ENCODE data around the gene ZSWIM1.

The ZSWIM1 gene

GRCh38 chr20:45874576-45874975, 6.5 kb upstream of the ZSWIM1 start:
- ATAC-seq, result no peak
- TF ChIP-seq CSRNP3 (CRISPR knock-in tag; IDR thresholded peaks at IDR 0.05), result no peak
- no peak for TF ChIP-seq PPARA (CRISPR knock-in tag; IDR thresholded peaks at IDR 0.05; ENCODE audit: borderline replicate concordance)
- TF ChIP-seq ARNTL (CRISPR knock-in tag; IDR thresholded peaks at IDR 0.05; ENCODE audit: borderline replicate concordance, low read depth), result no peak
- TF ChIP-seq BACH2 (CRISPR knock-in tag; IDR thresholded peaks at IDR 0.05; ENCODE audit: borderline replicate concordance), result no peak
- no peak for TF ChIP-seq CREB5 (CRISPR knock-in tag; IDR thresholded peaks at IDR 0.05; ENCODE audit: low read depth)
- no peak for TF ChIP-seq ZFP3 (CRISPR knock-in tag; IDR thresholded peaks at IDR 0.05)
- TF ChIP-seq TSHZ2 (CRISPR knock-in tag; IDR thresholded peaks at IDR 0.05), result no peak
- no peak for TF ChIP-seq ZC3H10 (CRISPR knock-in tag; IDR thresholded peaks at IDR 0.05)
- TF ChIP-seq GLIS3 (CRISPR knock-in tag; IDR thresholded peaks at IDR 0.05), result no peak
- no peak for TF ChIP-seq ZNF8 (CRISPR knock-in tag; IDR thresholded peaks at IDR 0.05)
- no peak for TF ChIP-seq SNAI2 (CRISPR knock-in tag; IDR thresholded peaks at IDR 0.05)

GRCh38 chr20:45878076-45878761, 2.8 kb upstream of the ZSWIM1 start:
- ATAC-seq, result no peak
- TF ChIP-seq ZNF8 (CRISPR knock-in tag; IDR thresholded peaks at IDR 0.05) (no peak), CSDC2 (CRISPR knock-in tag; IDR thresholded peaks at IDR 0.05) (no peak)

GRCh38 chr20:45882469-45883099, 1.6 kb downstream of the ZSWIM1 start:
- TF ChIP-seq CREB5 (CRISPR knock-in tag; IDR thresholded peaks at IDR 0.05; ENCODE audit: low read depth), result no peak
- no peak for TF ChIP-seq CSRNP3 (CRISPR knock-in tag; IDR thresholded peaks at IDR 0.05)
- no peak for TF ChIP-seq ZC3H10 (CRISPR knock-in tag; IDR thresholded peaks at IDR 0.05)
- no peak for TF ChIP-seq OSR1 (CRISPR knock-in tag; IDR thresholded peaks at IDR 0.05)
- TF ChIP-seq ISL1 (CRISPR knock-in tag; IDR thresholded peaks at IDR 0.05), result no peak
- no peak for TF ChIP-seq PPARA (CRISPR knock-in tag; IDR thresholded peaks at IDR 0.05; ENCODE audit: borderline replicate concordance)
- TF ChIP-seq ZNF8 (CRISPR knock-in tag; IDR thresholded peaks at IDR 0.05), result no peak
- no peak for TF ChIP-seq ZNF70 (CRISPR knock-in tag; IDR thresholded peaks at IDR 0.05)
- TF ChIP-seq SNAI2 (CRISPR knock-in tag; IDR thresholded peaks at IDR 0.05), result no peak
- ATAC-seq, result no peak

GRCh38 chr20:45883100-45883469, 2.1 kb downstream of the ZSWIM1 start:
- no peak for ATAC-seq
- no peak for TF ChIP-seq CREB5 (CRISPR knock-in tag; IDR thresholded peaks at IDR 0.05; ENCODE audit: low read depth)
- TF ChIP-seq ZFP30 (CRISPR knock-in tag; IDR thresholded peaks at IDR 0.05), result no peak
- no peak for TF ChIP-seq PATZ1 (CRISPR knock-in tag; IDR thresholded peaks at IDR 0.05; ENCODE audit: borderline replicate concordance)
- TF ChIP-seq POU6F1 (CRISPR knock-in tag; IDR thresholded peaks at IDR 0.05; ENCODE audit: borderline replicate concordance, low read depth), result no peak
- TF ChIP-seq TCF4 (CRISPR knock-in tag; IDR thresholded peaks at IDR 0.05; ENCODE audit: borderline replicate concordance), result no peak
- no peak for TF ChIP-seq ZC3H10 (CRISPR knock-in tag; IDR thresholded peaks at IDR 0.05)
- no peak for TF ChIP-seq ISL1 (CRISPR knock-in tag; IDR thresholded peaks at IDR 0.05)
- TF ChIP-seq TOX (CRISPR knock-in tag; IDR thresholded peaks at IDR 0.05; ENCODE audit: borderline replicate concordance), result no peak
- TF ChIP-seq PPARA (CRISPR knock-in tag; IDR thresholded peaks at IDR 0.05; ENCODE audit: borderline replicate concordance), result no peak
- no peak for TF ChIP-seq ARNTL (CRISPR knock-in tag; IDR thresholded peaks at IDR 0.05; ENCODE audit: borderline replicate concordance, low read depth)
- no peak for TF ChIP-seq SNAI2 (CRISPR knock-in tag; IDR thresholded peaks at IDR 0.05)
- no peak for TF ChIP-seq RARB (CRISPR knock-in tag; IDR thresholded peaks at IDR 0.05)
